ENCODE data around the gene SVIL.

GRCh38 chr10:29586509-29586908 lies 48.3 kb downstream of the SVIL start:
- TF ChIP-seq CTCF (IDR thresholded peaks at IDR 0.05): no peak
- no peak for TF ChIP-seq POLR2AphosphoS5 (IDR thresholded peaks at IDR 0.05)
- no peak for TF ChIP-seq POLR2A (IDR thresholded peaks at IDR 0.05)
- TF ChIP-seq EP300 (IDR thresholded peaks at IDR 0.05): no peak
